Measurements from ENCODE around the gene ROBO2.

Gene ROBO2

DNA sequence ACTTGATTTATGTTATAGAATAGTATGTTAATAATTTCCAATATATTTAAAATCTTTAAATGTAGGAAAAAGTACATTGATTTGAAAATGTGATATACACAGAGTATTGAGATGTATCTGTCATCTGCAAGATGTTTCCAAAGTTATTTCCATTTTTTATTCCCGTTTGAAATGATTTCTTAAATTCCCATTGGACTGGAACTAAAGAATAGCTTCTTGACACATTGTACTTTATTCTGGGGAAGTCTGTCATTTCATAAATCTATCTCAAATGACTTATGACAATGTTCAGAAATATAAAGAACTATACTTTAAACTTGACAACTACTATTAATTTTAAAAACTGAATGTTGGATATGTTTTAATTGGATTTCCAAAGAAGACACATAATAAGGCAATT lies 489.6 kb downstream of the ROBO2 start:
- TF ChIP-seq ZFP3 (tag by site-specific recombination; IDR thresholded peaks at IDR 0.05; ENCODE audit: low read depth), result no peak
- TF ChIP-seq ZNF664 (tag by site-specific recombination; IDR thresholded peaks at IDR 0.05), result no peak
- TF ChIP-seq, protein P1, sequence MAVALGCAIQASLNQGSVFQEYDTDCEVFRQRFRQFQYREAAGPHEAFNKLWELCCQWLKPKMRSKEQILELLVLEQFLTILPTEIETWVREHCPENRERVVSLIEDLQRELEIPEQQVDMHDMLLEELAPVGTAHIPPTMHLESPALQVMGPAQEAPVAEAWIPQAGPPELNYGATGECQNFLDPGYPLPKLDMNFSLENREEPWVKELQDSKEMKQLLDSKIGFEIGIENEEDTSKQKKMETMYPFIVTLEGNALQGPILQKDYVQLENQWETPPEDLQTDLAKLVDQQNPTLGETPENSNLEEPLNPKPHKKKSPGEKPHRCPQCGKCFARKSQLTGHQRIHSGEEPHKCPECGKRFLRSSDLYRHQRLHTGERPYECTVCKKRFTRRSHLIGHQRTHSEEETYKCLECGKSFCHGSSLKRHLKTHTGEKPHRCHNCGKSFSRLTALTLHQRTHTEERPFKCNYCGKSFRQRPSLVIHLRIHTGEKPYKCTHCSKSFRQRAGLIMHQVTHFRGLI (tag by site-specific recombination; IDR thresholded peaks at IDR 0.05), result no peak
- no peak for TF ChIP-seq ZFHX2 (tag by site-specific recombination; conservative IDR thresholded peaks at IDR 0.05)
- TF ChIP-seq BCL11A (tag by site-specific recombination; IDR thresholded peaks at IDR 0.05; ENCODE audit: low read depth), result no peak
- TF ChIP-seq KLF7 (tag by site-specific recombination; IDR thresholded peaks at IDR 0.05; ENCODE audit: borderline replicate concordance), result no peak
- TF ChIP-seq ZBTB21 (tag by site-specific recombination; IDR thresholded peaks at IDR 0.05), result no peak
- TF ChIP-seq ZNF133 (tag by site-specific recombination; IDR thresholded peaks at IDR 0.05), result no peak
- TF ChIP-seq PRDM1 (tag by site-specific recombination; IDR thresholded peaks at IDR 0.05), result no peak
- TF ChIP-seq, protein P2, sequence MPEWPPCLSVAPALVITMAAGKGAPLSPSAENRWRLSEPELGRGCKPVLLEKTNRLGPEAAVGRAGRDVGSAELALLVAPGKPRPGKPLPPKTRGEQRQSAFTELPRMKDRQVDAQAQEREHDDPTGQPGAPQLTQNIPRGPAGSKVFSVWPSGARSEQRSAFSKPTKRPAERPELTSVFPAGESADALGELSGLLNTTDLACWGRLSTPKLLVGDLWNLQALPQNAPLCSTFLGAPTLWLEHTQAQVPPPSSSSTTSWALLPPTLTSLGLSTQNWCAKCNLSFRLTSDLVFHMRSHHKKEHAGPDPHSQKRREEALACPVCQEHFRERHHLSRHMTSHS (tag by site-specific recombination; IDR thresholded peaks at IDR 0.05), result no peak
- Histone ChIP-seq H3K4me3 (ENCODE audit: low read depth, low read length) (no peak overlapping the region), H3K27ac (ENCODE audit: extremely low read depth, low read depth, low read length) (no peak overlapping the region), H3K36me3 (ENCODE audit: control insufficient read depth in 2 of 2, insufficient read depth in 1 of 2, low read length in 2 of 2) (no peaks in the 10 kb centered on the region), H3K4me1 (ENCODE audit: control insufficient read depth, insufficient read depth, low read length) (no peaks in the 10 kb centered on the region), H3K9me3 (ENCODE audit: control insufficient read depth, insufficient read depth, low read depth, low read length) (no peaks in the 10 kb centered on the region)
- ChIA-PET POLR2A (no interaction called here), CTCF (no interaction called here)

- Histone ChIP-seq H3K9me3 (ENCODE audit: control insufficient read depth, insufficient read depth, low read depth, low read length) (no peaks in the 10 kb centered on the region), H3K27ac (ENCODE audit: extremely low read depth, low read depth, low read length) (no peak overlapping the region), H3K4me3 (ENCODE audit: low read depth, low read length) (no peak overlapping the region), H3K4me1 (ENCODE audit: control insufficient read depth, insufficient read depth, low read length) (no peaks in the 10 kb centered on the region), H3K36me3 (ENCODE audit: control insufficient read depth in 2 of 2, insufficient read depth in 1 of 2, low read length in 2 of 2) (no peaks in the 10 kb centered on the region)
- no peak for TF ChIP-seq ZNF24 (tag by site-specific recombination; IDR thresholded peaks at IDR 0.05)
- no peak for TF ChIP-seq ZNF639 (tag by site-specific recombination; IDR thresholded peaks at IDR 0.05)
- TF ChIP-seq ZBTB26 (tag by site-specific recombination; optimal IDR thresholded peaks at IDR 0.05), result no peak
- CTCF ChIA-PET, result no interaction called here
- POLR2A ChIA-PET, result no interaction called here
Observed at GRCh38 chr3:77530870-77531269, 491.0 kb downstream of the ROBO2 start.

- TF ChIP-seq KLF1 (tag by site-specific recombination; IDR thresholded peaks at IDR 0.05) (no peak), SP7 (tag by site-specific recombination; IDR thresholded peaks at IDR 0.05) (no peak), ZNF175 (tag by site-specific recombination; IDR thresholded peaks at IDR 0.05) (no peak), ZNF16 (tag by site-specific recombination; IDR thresholded peaks at IDR 0.05; ENCODE audit: low read depth) (no peak), ZNF121 (tag by site-specific recombination; IDR thresholded peaks at IDR 0.05) (no peak), ZNF169 (tag by site-specific recombination; IDR thresholded peaks at IDR 0.05) (no peak)
- TF ChIP-seq, protein P3, sequence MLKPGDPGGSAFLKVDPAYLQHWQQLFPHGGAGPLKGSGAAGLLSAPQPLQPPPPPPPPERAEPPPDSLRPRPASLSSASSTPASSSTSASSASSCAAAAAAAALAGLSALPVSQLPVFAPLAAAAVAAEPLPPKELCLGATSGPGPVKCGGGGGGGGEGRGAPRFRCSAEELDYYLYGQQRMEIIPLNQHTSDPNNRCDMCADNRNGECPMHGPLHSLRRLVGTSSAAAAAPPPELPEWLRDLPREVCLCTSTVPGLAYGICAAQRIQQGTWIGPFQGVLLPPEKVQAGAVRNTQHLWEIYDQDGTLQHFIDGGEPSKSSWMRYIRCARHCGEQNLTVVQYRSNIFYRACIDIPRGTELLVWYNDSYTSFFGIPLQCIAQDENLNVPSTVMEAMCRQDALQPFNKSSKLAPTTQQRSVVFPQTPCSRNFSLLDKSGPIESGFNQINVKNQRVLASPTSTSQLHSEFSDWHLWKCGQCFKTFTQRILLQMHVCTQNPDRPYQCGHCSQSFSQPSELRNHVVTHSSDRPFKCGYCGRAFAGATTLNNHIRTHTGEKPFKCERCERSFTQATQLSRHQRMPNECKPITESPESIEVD (tag by site-specific recombination; IDR thresholded peaks at IDR 0.05), result no peak
- TF ChIP-seq, protein P4, sequence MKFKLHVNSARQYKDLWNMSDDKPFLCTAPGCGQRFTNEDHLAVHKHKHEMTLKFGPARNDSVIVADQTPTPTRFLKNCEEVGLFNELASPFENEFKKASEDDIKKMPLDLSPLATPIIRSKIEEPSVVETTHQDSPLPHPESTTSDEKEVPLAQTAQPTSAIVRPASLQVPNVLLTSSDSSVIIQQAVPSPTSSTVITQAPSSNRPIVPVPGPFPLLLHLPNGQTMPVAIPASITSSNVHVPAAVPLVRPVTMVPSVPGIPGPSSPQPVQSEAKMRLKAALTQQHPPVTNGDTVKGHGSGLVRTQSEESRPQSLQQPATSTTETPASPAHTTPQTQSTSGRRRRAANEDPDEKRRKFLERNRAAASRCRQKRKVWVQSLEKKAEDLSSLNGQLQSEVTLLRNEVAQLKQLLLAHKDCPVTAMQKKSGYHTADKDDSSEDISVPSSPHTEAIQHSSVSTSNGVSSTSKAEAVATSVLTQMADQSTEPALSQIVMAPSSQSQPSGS (tag by site-specific recombination; IDR thresholded peaks at IDR 0.05; ENCODE audit: low read depth), result no peak
- CTCF ChIA-PET, result no interaction called here
- H3K9me3 ChIP-seq (ENCODE audit: control insufficient read depth, insufficient read depth, low read depth, low read length), result no peaks in the 10 kb centered on the region
- H3K4me1 ChIP-seq (ENCODE audit: control insufficient read depth, insufficient read depth, low read length), result no peaks in the 10 kb centered on the region
- POLR2A ChIA-PET, result no interaction called here
- H3K4me3 ChIP-seq (ENCODE audit: low read depth, low read length), result no peak overlapping the region
- H3K27ac ChIP-seq (ENCODE audit: extremely low read depth, low read depth, low read length), result no peak overlapping the region
- no peaks in the 10 kb centered on the region for H3K36me3 ChIP-seq (ENCODE audit: control insufficient read depth in 2 of 2, insufficient read depth in 1 of 2, low read length in 2 of 2)
Observed at GRCh38 chr3:77535116-77535515, 495.2 kb downstream of the ROBO2 start.

Measured in HEK293 (cell line).